ENCODE measurements around the gene CDK3. TPM values are rescaled to one million over a fixed set of nuclear protein-coding genes. Genes with fewer than 3 reads are reported as not detected.
"Not testable (repeated sequence)": the region's sequence is repeated elsewhere in the genome, so short reads cannot be mapped to it uniquely, and the experiment has no call there.

The CDK3 gene
- total and polyA plus RNA-seq, 5 experiments from 2014 or later = 0.16 to 12.5 (median 0.64) TPM

DNA sequence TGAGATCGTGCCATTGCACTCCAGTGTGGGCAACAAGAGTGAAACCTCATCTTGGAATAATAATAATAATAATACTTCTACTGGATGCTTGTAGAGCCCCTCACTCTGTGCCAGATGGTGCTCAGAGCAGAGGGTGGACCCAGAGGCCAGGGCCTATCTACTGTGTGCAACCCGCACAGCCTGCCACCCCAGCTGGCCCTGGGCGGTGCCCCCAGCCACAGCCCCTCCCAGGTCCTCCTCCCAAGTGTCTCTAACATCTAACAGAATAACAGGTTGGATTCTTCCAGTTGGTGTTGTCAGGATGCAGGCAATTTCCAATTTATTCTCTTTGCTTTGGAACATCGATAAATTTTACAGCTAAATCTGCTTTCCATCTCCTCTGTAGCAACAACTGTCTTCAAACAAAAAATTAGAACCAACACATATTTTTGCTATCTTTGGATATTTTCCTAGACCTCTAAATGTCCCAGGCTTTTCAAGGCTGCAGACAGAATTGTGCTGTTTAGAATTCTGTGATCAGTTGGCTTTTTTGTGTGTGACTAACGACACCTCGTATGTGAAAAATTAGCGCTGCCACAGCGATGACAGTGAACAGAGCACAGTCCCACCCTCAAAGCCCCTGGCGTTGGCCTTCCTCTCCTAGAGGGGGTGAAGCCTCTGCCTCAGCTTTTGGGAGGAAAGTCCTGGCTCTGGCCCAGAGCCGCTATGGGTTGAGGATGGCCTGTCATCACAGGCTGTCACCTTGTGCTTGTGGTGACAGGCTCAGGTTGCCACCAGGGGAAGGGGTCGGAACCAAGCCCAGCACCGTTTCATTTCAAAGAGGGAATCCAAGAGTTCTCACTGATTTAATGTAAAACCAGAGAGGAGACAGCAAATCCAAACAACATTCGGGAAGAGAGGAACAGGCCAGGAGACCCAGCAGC, 34.0 kb downstream of the CDK3 start:
- ATAC-seq (no peak), DNase-seq (no peak)
- Mint-ChIP-seq H3K4me1 (peaks cover 11 to 59% (median 28%) of the 10 kb centered on the region in 4 donors), H3K27me3 (no peaks in the 10 kb centered on the region), H3K27ac (peak overlapping the region in 9 of 10 donors; percentile 37 to 88 (median 61)), H3K36me3 (peaks cover 0 to 22% (median 1%) of the 10 kb centered on the region in 3 donors), H3K9me3 (no peaks in the 10 kb centered on the region), H3K4me3 (peak overlapping the region in 2 of 10 donors; percentile 33 to 71)
- POLR2A ChIA-PET = interaction anchor here (0.5 to 1.2 kb wide), 3 partner anchors 11 to 43 kb away, joined by 3 to 5 read pairs (median 3); no protein-coding TSS in a partner anchor

DNA sequence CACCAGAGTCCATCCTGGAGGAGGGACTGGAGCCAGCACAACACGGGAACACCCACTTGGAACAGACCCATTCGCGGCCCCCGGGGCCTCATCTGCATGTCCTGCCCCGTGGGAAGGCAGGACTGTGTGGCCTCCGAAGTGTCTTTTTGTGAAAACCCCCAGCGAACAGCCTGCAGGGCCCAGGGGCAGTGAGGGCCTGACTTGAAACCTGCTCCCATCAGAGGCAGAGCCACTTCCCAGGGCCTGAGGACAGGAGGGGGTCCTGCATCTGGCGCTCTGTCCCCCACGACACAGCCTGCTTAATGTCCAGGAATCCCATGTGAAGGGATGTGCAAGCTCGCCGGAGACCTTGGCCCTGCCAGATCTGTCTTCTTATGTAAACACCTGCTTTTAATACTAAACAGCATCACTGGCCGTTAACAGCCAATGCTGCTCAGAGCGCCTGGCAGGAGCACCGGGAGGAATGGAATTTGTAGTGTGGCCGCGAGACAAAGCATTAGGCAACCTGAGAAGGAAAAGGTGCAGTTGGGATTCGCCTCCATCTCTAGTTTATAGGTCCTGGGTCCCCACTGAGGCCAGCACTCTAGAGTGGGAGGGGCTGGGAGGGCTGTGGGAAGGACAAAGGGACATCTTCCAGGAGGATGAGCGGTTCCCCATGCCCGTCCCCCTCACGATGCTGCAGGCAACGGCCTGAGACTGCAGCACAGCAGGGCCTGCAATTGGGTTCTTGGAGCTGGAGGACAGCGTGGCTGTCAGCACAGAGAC, 36.0 kb downstream of the CDK3 start:
- Mint-ChIP-seq H3K36me3 (peaks cover 0 to 42% (median 9%) of the 10 kb centered on the region in 3 donors), H3K27ac (peak overlapping the region in 9 of 10 donors; percentile 35 to 81 (median 67)), H3K4me1 (peaks cover 9 to 45% (median 22%) of the 10 kb centered on the region in 4 donors), H3K27me3 (no peaks in the 10 kb centered on the region), H3K4me3 (no peak overlapping the region), H3K9me3 (no peaks in the 10 kb centered on the region)
- no peak for DNase-seq
- ATAC-seq = no peak
- POLR2A ChIA-PET = interaction anchor here (0.7 to 2.2 kb wide), 3 partner anchors 15 to 273 kb away, joined by 3 to 5 read pairs (median 5); no protein-coding TSS in a partner anchor

DNA sequence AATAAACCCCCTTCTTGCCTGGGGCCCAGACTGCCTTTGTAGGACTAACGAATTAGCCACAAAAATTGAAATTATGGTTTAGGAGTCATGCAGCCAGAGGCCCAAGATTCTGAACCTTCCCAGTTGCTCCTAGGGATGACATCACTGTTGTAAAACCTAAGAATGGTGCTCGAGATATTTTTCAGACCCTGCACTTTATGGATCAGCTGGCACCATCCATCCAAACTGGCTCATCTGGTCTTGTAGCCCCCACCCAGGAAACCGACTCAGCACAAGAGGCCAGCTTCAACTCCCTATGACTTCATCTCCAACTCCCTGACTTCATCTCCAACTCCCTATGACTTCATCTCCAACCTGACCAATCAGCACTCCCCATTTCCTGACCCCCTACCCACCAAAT, 37.4 kb downstream of the CDK3 start:
- Mint-ChIP-seq H3K27me3 (no peaks in the 10 kb centered on the region), H3K9me3 (no peaks in the 10 kb centered on the region), H3K4me1 (peaks cover 6 to 36% (median 19%) of the 10 kb centered on the region in 4 donors), H3K4me3 (peak overlapping the region in 1 of 10 donors; percentile 4), H3K36me3 (peaks cover 0 to 54% (median 9%) of the 10 kb centered on the region in 3 donors), H3K27ac (peak overlapping the region; percentile 40 to 85 (median 79))
- ATAC-seq = no peak
- POLR2A ChIA-PET = interaction anchor here (0.6 to 2.2 kb wide), 3 partner anchors 16 to 18 kb away, joined by 3 to 5 read pairs (median 3); no protein-coding TSS in a partner anchor
- DNase-seq = no peak

DNA sequence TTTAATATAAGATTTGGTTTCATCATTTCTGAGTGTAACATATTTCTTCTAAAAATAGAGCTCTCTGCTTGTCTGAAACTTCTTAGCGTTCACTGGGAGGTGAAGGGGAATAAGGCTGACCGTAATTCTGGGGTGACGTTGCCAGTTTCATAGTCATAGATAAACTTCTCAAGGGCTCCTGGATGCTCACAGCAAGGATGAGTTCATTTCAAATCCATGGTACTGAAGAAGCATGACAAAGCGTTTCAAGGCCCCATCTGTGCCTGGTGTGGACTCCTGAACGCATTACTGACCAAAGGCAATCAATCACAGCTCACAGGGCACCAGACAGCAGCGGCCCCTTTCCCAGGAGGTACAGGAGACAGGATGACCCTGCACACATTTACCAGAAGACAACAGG, 38.5 kb downstream of the CDK3 start:
- Mint-ChIP-seq H3K27ac (peak overlapping the region in 8 of 10 donors; percentile 10 to 85 (median 60)), H3K4me1 (peaks cover 6 to 29% (median 14%) of the 10 kb centered on the region in 4 donors), H3K36me3 (peaks cover 4 to 65% (median 14%) of the 10 kb centered on the region in 3 donors), H3K4me3 (no peak overlapping the region), H3K9me3 (no peaks in the 10 kb centered on the region), H3K27me3 (no peaks in the 10 kb centered on the region)
- POLR2A ChIA-PET = interaction anchor here (0.6 to 2.0 kb wide), 3 partner anchors 8 to 26 kb away, joined by 3 to 8 read pairs (median 4); no protein-coding TSS in a partner anchor
- ATAC-seq (no peak), DNase-seq (no peak)

DNA sequence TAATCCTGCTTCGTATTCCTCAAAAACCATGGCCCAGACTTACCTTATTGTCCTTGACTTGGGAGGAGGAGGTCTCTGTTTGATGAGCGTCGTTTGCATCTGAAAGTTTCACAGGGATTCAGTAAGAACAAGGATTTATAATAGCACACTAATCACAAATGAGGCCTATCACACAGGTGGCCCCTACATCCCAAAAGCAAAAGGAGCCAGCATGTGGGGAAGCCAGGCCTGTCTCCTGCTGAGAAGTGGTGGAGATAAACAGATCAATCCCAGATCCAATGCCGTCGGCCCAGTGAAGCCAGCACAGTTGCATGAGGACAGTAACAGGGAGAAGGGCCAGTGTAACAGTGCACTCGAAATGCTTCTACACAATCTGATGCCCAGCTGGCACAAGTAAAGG, 39.7 kb downstream of the CDK3 start:
- peaks cover 7 to 77% (median 17%) of the 10 kb centered on the region in 3 donors for H3K36me3 Mint-ChIP-seq
- H3K27me3 Mint-ChIP-seq = no peaks in the 10 kb centered on the region
- POLR2A ChIA-PET = interaction anchor here (0.8 to 2.0 kb wide), 4 partner anchors 10 to 26 kb away, joined by 3 to 8 read pairs (median 4); no protein-coding TSS in a partner anchor
- no peaks in the 10 kb centered on the region for H3K9me3 Mint-ChIP-seq
- no peak overlapping the region for H3K4me3 Mint-ChIP-seq
- DNase-seq (no peak), ATAC-seq (no peak)
- H3K27ac Mint-ChIP-seq = peak overlapping the region in 5 of 10 donors; percentile 19 to 85 (median 51)
- peaks cover 5 to 20% (median 9%) of the 10 kb centered on the region in 4 donors for H3K4me1 Mint-ChIP-seq

DNA sequence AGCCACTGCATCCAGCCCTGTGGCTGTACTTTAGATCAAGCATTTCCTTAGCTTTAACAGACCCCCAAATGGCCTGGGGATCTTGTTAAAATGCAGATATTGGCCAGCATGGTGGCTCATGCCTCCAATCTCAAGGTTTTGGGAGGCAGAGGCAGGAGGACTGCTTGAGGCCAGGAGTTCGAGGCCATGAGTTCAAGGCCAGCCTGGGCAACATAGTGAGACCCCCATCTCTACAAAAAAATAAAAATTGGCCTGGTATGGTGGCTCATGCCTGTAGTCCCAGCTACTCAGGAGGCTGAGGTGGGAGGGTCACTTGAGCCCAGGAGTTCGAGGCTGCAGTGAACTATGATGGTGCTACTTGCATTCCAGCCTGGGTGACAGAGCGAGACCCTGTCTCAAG, 42.2 kb downstream of the CDK3 start:
- not testable (repeated sequence) for H3K4me3 Mint-ChIP-seq, H3K4me1 Mint-ChIP-seq, H3K9me3 Mint-ChIP-seq, H3K27me3 Mint-ChIP-seq, DNase-seq, ATAC-seq
- Mint-ChIP-seq H3K36me3 (peaks cover 9 to 88% (median 17%) of the 10 kb centered on the region in 3 donors), H3K27ac (peak overlapping the region in 3 of 10 donors; percentile 29 to 75 (median 37))
- POLR2A ChIA-PET = interaction anchor here (1.1 kb wide), 1 partner anchor 13 kb away, joined by 4 read pairs; no protein-coding TSS in a partner anchor

DNA sequence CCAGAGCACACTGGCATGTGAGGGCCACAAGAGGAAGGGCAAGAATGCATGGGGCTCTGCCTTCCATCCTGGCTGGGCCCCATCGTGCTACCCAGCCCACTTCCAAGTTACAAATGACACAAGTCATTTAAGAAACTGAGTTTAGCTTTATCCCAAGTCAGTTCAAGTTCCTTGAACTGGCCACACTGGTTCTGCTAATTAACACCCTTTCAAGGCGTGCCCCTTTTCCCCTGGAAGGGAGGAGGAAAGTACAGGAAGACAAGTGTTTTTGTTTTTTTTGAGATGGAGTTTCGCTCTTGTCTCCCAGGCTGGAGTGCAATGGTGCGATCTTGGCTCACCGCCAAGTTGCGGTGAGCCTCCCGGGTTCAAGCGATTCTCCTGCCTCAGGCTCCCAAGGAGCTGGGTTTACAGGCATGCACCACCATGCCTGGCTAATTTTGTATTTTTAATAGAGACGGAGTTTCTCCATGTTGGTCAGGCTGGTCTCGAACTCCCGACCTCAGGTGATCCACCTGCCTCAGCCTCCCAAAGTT, 43.9 kb downstream of the CDK3 start:
- not testable (repeated sequence) for H3K9me3 Mint-ChIP-seq, H3K4me3 Mint-ChIP-seq, ATAC-seq, H3K27me3 Mint-ChIP-seq, DNase-seq
- Mint-ChIP-seq H3K36me3 (peaks cover 14 to 87% (median 20%) of the 10 kb centered on the region in 3 donors), H3K27ac (peak overlapping the region in 5 of 10 donors; percentile 57 to 86 (median 64)), H3K4me1 (peaks cover 8 to 18% (median 14%) of the 10 kb centered on the region in 4 donors)
- POLR2A ChIA-PET = interaction anchor here (0.9 kb wide), 1 partner anchor 31 kb away, joined by 3 read pairs; no protein-coding TSS in a partner anchor

DNA sequence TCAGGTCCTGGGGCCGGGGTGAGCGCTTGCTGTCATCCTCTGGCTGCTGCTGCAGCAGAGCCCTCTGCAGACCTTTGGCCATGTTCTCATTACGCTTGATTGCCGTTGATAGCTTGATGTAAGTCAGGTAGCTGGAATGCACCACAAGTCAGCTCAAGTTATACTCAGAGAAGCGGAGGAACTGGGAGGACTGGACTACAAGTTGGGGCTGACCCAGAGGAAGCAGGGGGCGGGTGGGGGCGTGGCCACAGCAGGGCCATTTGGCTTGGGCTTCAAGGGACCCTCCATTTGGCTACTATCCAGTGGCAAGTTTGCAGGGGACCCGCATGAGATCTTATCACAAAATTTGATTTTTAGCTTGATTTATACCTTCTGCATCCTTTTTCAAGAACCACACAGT, 45.4 kb downstream of the CDK3 start:
- Mint-ChIP-seq H3K4me1 (peaks cover 10 to 24% (median 20%) of the 10 kb centered on the region in 4 donors), H3K36me3 (peaks cover 12 to 86% (median 19%) of the 10 kb centered on the region in 3 donors), H3K9me3 (no peaks in the 10 kb centered on the region), H3K4me3 (no peak overlapping the region), H3K27me3 (no peaks in the 10 kb centered on the region), H3K27ac (no peak overlapping the region)
- DNase-seq (no peak), ATAC-seq (no peak)
- POLR2A ChIA-PET = interaction anchor here (0.6 to 2.4 kb wide), 6 partner anchors 11 to 64 kb away, joined by 3 to 7 read pairs (median 4); no protein-coding TSS in a partner anchor

DNA sequence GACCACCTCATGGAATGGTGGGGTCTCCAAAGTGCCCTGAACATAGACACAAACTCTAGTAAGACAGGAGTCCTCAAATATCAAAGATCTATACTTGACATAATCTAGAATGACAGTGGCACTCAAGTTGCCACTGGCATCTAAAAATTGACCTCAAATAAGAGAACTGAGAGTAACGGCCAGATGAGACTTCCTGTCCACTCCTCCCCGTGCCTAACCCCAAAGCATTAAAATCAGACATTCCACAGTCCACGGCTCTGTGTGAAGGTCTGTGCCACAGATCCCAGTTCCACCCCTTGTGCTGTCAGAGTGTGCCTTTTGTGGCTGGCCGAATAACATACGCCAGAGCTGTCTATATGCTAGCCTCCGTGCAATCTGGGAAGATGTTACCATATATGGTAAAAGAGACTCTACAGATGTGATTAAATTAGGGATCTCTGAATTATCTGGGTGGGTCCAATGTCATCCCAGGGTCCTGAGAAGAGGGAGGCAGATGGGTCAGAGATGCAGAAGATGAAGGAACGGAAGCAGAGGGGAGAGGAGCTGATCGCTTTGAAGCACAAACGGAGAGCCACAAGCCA, 47.5 kb downstream of the CDK3 start:
- ATAC-seq = no peak
- H3K9me3 Mint-ChIP-seq = no peaks in the 10 kb centered on the region
- H3K36me3 Mint-ChIP-seq = peaks cover 16 to 87% (median 19%) of the 10 kb centered on the region in 3 donors
- peak overlapping the region; percentile 31 to 95 (median 81) for H3K27ac Mint-ChIP-seq
- H3K4me3 Mint-ChIP-seq = no peak overlapping the region
- peaks cover 10 to 30% (median 23%) of the 10 kb centered on the region in 4 donors for H3K4me1 Mint-ChIP-seq
- POLR2A ChIA-PET = interaction anchor here (2.4 kb wide), 1 partner anchor 9 kb away, joined by 5 read pairs; no protein-coding TSS in a partner anchor
- no peak for DNase-seq
- no peaks in the 10 kb centered on the region for H3K27me3 Mint-ChIP-seq

DNA sequence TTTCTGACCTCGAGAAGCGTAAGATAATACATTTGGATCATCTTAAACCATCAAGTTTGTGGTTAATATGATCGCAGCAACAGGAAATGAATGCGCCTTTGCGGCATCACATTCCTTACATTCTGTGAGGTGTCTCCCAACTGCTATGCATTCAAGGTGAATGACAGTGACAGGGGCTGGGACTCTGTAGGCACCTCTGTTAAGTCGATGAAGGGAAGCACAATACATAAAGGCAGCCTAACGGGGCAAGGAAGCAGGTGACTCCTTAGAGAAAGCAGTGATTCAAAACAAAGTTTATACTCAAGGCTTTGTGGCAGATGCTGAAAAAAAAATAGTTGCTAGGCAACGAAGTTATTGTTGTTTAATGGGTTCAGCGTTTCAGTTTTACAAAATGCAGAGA, 48.1 kb downstream of the CDK3 start:
- Mint-ChIP-seq H3K9me3 (no peaks in the 10 kb centered on the region), H3K4me1 (peaks cover 10 to 30% (median 24%) of the 10 kb centered on the region in 4 donors), H3K27ac (peak overlapping the region; percentile 36 to 95 (median 84)), H3K36me3 (peaks cover 15 to 87% (median 19%) of the 10 kb centered on the region in 3 donors), H3K27me3 (no peaks in the 10 kb centered on the region), H3K4me3 (peak overlapping the region in 1 of 10 donors; percentile 8)
- POLR2A ChIA-PET = interaction anchor here (1.2 kb wide), 2 partner anchors 16 to 34 kb away, joined by 5 read pairs; no protein-coding TSS in a partner anchor
- peak in 3 of 10 donors; percentile 7 to 58 (median 57) for DNase-seq
- ATAC-seq = peak; percentile 79 to 87

DNA sequence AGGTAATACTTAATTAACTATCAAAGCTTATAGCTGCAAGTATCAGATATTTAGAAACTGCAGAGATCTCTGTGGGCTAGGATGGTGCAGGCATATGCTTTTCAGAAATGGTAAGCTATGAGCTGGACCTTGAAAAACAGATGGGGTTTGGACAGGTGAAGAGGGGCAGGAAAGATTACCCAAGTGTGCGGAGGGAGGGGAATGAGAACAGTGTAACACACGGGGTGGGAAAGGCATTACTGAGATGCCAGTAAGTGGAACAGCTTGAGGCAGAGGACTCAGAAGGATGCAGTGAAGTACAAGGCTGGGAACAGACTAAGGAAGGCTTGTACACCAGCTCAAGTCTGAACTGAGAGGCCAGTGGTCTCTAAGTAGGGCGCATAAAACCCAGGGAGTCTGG, 48.6 kb downstream of the CDK3 start:
- ATAC-seq (no peak), DNase-seq (no peak)
- peaks cover 10 to 30% (median 25%) of the 10 kb centered on the region in 4 donors for H3K4me1 Mint-ChIP-seq
- H3K27ac Mint-ChIP-seq = peak overlapping the region; percentile 45 to 95 (median 84)
- POLR2A ChIA-PET = interaction anchor here (1.2 kb wide), 2 partner anchors 16 to 35 kb away, joined by 5 read pairs; no protein-coding TSS in a partner anchor
- H3K4me3 Mint-ChIP-seq = peak overlapping the region in 2 of 10 donors; percentile 8 to 44
- no peaks in the 10 kb centered on the region for H3K9me3 Mint-ChIP-seq
- no peaks in the 10 kb centered on the region for H3K27me3 Mint-ChIP-seq
- H3K36me3 Mint-ChIP-seq = peaks cover 11 to 87% (median 13%) of the 10 kb centered on the region in 3 donors

All from naive thymus-derived CD8-positive, alpha-beta T cell (primary cell).